ENCODE measurements around the gene CLMP.

- TF ChIP-seq CTCF (IDR thresholded peaks at IDR 0.05; ENCODE audit: low read depth, low read length, poor library complexity, severe bottlenecking) (no peak), EZH2phosphoT487 (IDR thresholded peaks at IDR 0.05; ENCODE audit: borderline replicate concordance, low read length) (no peak)
Observed at GRCh38 chr11:123235656-123236261, 40.7 kb upstream of the CLMP start.
